Superior temporal gyrus (tissue), 1 donor: ENCODE measurements around the gene FAM13B.

Experiments used
- DNase-seq: peaks from one replicate; pipeline ENCODE4 v3.0.0-alpha.2; 2016; ENCODE audit errors: extremely low spot score

The FAM13B gene

GRCh38 chr5:137901011-137901817, 131.7 kb downstream of the FAM13B start:
- peak; percentile 89 for DNase-seq

GRCh38 chr5:137899493-137899892, 133.4 kb downstream of the FAM13B start:
- DNase-seq, result no peak

- no peak for DNase-seq
Measured at GRCh38 chr5:137896560-137896959, 136.3 kb downstream of the FAM13B start.

- no peak for DNase-seq
Measured at GRCh38 chr5:137894586-137894985, 138.3 kb downstream of the FAM13B start.

- DNase-seq, result no peak
Measured at GRCh38 chr5:137891849-137892248, 141.0 kb downstream of the FAM13B start.

- no peak for DNase-seq
Measured at GRCh38 chr5:137890845-137891244, 142.0 kb downstream of the FAM13B start.

GRCh38 chr5:137888863-137889759, 143.8 kb downstream of the FAM13B start, which contains the start of gene PKD2L2:
PKD2L2 (plus strand) TSS chr5:137889457; CDS start chr5:137889492, 35 bp downstream.
- peak; percentile 74 for DNase-seq

GRCh38 chr5:137888466-137888862, 144.4 kb downstream of the FAM13B start:
- peak; percentile 80 for DNase-seq
